ENCODE results near the gene SLC44A1. TPM values are rescaled to one million over a fixed set of nuclear protein-coding genes. Genes with fewer than 3 reads are reported as not detected.

SLC44A1 gene
- total RNA-seq, 1 donor, result 47.8 TPM

DNA sequence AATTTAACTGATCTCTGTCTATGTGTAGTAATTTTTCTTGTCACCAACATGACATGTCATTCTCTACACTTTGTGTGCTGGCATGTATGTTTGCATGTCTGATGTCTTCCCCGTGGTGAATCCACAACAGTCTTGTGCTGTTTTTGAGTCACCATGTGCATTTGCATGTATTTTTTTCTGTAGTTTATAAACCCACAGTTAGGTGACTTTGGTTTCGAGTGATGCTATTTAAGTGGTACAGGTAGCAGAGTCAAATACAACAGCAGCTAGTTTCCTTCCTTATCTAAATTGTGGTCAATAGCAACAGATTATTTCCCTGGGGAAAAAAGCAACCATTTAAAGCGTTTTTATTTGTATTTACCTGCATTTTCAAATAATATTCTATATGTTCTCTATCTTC is 113.5 kb downstream of the SLC44A1 start:
- no peaks in the 10 kb centered on the region for H3K9me3 ChIP-seq (ENCODE audit: low read depth, low read length)
- no peaks in the 10 kb centered on the region for H3K27me3 ChIP-seq (ENCODE audit: insufficient read depth, low read length)
- H4K20me1 ChIP-seq (ENCODE audit: insufficient read depth, low read length), result no peaks in the 10 kb centered on the region
- no peak overlapping the region for H3K4me3 ChIP-seq (ENCODE audit: insufficient read depth, low read length)
- no peak for DNase-seq (ENCODE audit: insufficient read length, low spot score, missing footprints)
- H3K27ac ChIP-seq (ENCODE audit: low read depth, low read length), result no peak overlapping the region
- TF ChIP-seq CTCF (IDR thresholded peaks at IDR 0.05; ENCODE audit: extremely low read depth, low read depth, low read length), result no peak
- peaks cover 13% of the 10 kb centered on the region for H3K36me3 ChIP-seq (ENCODE audit: insufficient read depth, low read length)
- no peak overlapping the region for H3K4me2 ChIP-seq (ENCODE audit: insufficient read depth, low read length)
- H3K4me1 ChIP-seq (ENCODE audit: insufficient read depth, low read length), result no peaks in the 10 kb centered on the region
- no peaks in the 10 kb centered on the region for H3K79me2 ChIP-seq (ENCODE audit: insufficient read depth, low read length)
- H2AFZ ChIP-seq (ENCODE audit: low read length), result no peak overlapping the region

- Histone ChIP-seq H4K20me1 (ENCODE audit: insufficient read depth, low read length) (no peaks in the 10 kb centered on the region), H2AFZ (ENCODE audit: low read length) (no peak overlapping the region), H3K27me3 (ENCODE audit: insufficient read depth, low read length) (no peaks in the 10 kb centered on the region), H3K9me3 (ENCODE audit: low read depth, low read length) (no peaks in the 10 kb centered on the region), H3K4me2 (ENCODE audit: insufficient read depth, low read length) (no peak overlapping the region), H3K36me3 (ENCODE audit: insufficient read depth, low read length) (peaks cover 13% of the 10 kb centered on the region), H3K4me3 (ENCODE audit: insufficient read depth, low read length) (no peak overlapping the region), H3K4me1 (ENCODE audit: insufficient read depth, low read length) (no peaks in the 10 kb centered on the region), H3K79me2 (ENCODE audit: insufficient read depth, low read length) (no peaks in the 10 kb centered on the region), H3K27ac (ENCODE audit: low read depth, low read length) (no peak overlapping the region)
- no peak for TF ChIP-seq CTCF (IDR thresholded peaks at IDR 0.05; ENCODE audit: extremely low read depth, low read depth, low read length)
- peak; percentile 34 for DNase-seq (ENCODE audit: insufficient read length, low spot score, missing footprints)
Observed at GRCh38 chr9:105359892-105360291, 115.4 kb downstream of the SLC44A1 start.

DNA sequence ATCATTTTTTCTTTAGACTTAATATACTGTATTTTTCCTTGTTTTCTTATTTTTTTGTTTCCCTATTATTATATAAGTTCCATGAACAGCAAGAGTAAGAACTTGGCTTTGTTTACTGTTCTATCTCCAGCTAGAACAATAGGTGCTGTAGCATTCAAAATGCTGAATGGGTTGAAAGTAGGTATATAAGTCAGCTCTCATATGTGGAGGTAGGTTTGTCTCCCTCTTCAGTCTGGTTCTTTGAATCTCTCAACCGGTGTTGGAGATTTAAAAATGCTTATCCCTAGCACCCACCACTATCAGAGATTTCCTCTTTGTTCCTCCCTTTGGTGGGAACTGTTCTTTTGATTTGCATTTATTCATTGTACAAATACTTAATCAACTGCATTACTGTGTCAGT is 115.9 kb downstream of the SLC44A1 start:
- Histone ChIP-seq H3K9me3 (ENCODE audit: low read depth, low read length) (no peaks in the 10 kb centered on the region), H3K79me2 (ENCODE audit: insufficient read depth, low read length) (no peaks in the 10 kb centered on the region), H3K4me3 (ENCODE audit: insufficient read depth, low read length) (no peak overlapping the region), H3K4me2 (ENCODE audit: insufficient read depth, low read length) (no peak overlapping the region), H3K27me3 (ENCODE audit: insufficient read depth, low read length) (no peaks in the 10 kb centered on the region), H2AFZ (ENCODE audit: low read length) (no peak overlapping the region), H4K20me1 (ENCODE audit: insufficient read depth, low read length) (no peaks in the 10 kb centered on the region), H3K27ac (ENCODE audit: low read depth, low read length) (no peak overlapping the region), H3K4me1 (ENCODE audit: insufficient read depth, low read length) (no peaks in the 10 kb centered on the region), H3K36me3 (ENCODE audit: insufficient read depth, low read length) (peaks cover 13% of the 10 kb centered on the region)
- no peak for DNase-seq (ENCODE audit: insufficient read length, low spot score, missing footprints)
- TF ChIP-seq CTCF (IDR thresholded peaks at IDR 0.05; ENCODE audit: extremely low read depth, low read depth, low read length), result no peak

GRCh38 chr9:105361873-105362272 is 117.4 kb downstream of the SLC44A1 start:
- TF ChIP-seq CTCF (IDR thresholded peaks at IDR 0.05; ENCODE audit: extremely low read depth, low read depth, low read length), result no peak
- H3K27ac ChIP-seq (ENCODE audit: low read depth, low read length), result no peak overlapping the region
- no peaks in the 10 kb centered on the region for H3K27me3 ChIP-seq (ENCODE audit: insufficient read depth, low read length)
- peaks cover 13% of the 10 kb centered on the region for H3K36me3 ChIP-seq (ENCODE audit: insufficient read depth, low read length)
- no peaks in the 10 kb centered on the region for H3K79me2 ChIP-seq (ENCODE audit: insufficient read depth, low read length)
- DNase-seq (ENCODE audit: insufficient read length, low spot score, missing footprints), result no peak
- no peaks in the 10 kb centered on the region for H4K20me1 ChIP-seq (ENCODE audit: insufficient read depth, low read length)
- H3K4me3 ChIP-seq (ENCODE audit: insufficient read depth, low read length), result no peak overlapping the region
- no peaks in the 10 kb centered on the region for H3K9me3 ChIP-seq (ENCODE audit: low read depth, low read length)
- H3K4me1 ChIP-seq (ENCODE audit: insufficient read depth, low read length), result no peaks in the 10 kb centered on the region
- no peak overlapping the region for H3K4me2 ChIP-seq (ENCODE audit: insufficient read depth, low read length)
- H2AFZ ChIP-seq (ENCODE audit: low read length), result no peak overlapping the region
